Astrocyte of the spinal cord (primary cell): ENCODE results near the gene ST6GAL1.

Experiments
- DNase-seq: peaks from one replicate; pipeline ENCODE4 v3.0.0; 2011; ENCODE audit warnings: low read depth, low spot score
- H3K4me3 ChIP-seq: 2 replicates; pipeline ENCODE4 v1.5.1; 2011; ENCODE audit warnings: low read depth, mild to moderate bottlenecking, low read length, moderate library complexity
- CTCF ChIP-seq: IDR thresholded peaks from 2 replicates; pipeline ENCODE4 v1.5.1; 2012; ENCODE audit warnings: low read depth, mild to moderate bottlenecking, low read length, inconsistent platforms
- in situ Hi-C: cut with HindIII; loops from 2 replicates; pipeline ENCODE4 v1.10.0; 2017; ENCODE audit warnings: low sequenced_read_pairs

The ST6GAL1 gene

GRCh38 chr3:187085933-187086332, 155.6 kb downstream of the ST6GAL1 start:
- in situ Hi-C loops: no loop called here
- H3K4me3 ChIP-seq: no peak overlapping the region
- no peak for DNase-seq
- TF ChIP-seq CTCF: no peak

GRCh38 chr3:187086831-187087230, 156.5 kb downstream of the ST6GAL1 start:
- H3K4me3 ChIP-seq: no peak overlapping the region
- in situ Hi-C loops: no loop called here
- DNase-seq: no peak
- no peak for TF ChIP-seq CTCF

GRCh38 chr3:187088701-187089100, 158.4 kb downstream of the ST6GAL1 start:
- no peak for DNase-seq
- TF ChIP-seq CTCF: no peak
- no peak overlapping the region for H3K4me3 ChIP-seq
- in situ Hi-C loops: no loop called here

- no peak for DNase-seq
- in situ Hi-C loops: no loop called here
- TF ChIP-seq CTCF: no peak
- no peak overlapping the region for H3K4me3 ChIP-seq
These were observed 163.0 kb downstream of the ST6GAL1 start for GRCh38 chr3:187093320-187093719.

GRCh38 chr3:187098923-187099512, 168.7 kb downstream of the ST6GAL1 start:
- TF ChIP-seq CTCF: no peak
- in situ Hi-C loops: no loop called here
- no peak for DNase-seq
- no peak overlapping the region for H3K4me3 ChIP-seq

- peak overlapping the region; percentile 4 for H3K4me3 ChIP-seq
- TF ChIP-seq CTCF: no peak
- in situ Hi-C loops: no loop called here
- DNase-seq: peak; percentile 81
These were observed 171.1 kb downstream of the ST6GAL1 start for GRCh38 chr3:187101184-187102072.
